Suprapubic skin (tissue), 4 donors: Measurements from ENCODE around the gene ATP10B.

ENCODE experiments used
- CTCF ChIP-seq, 2 donors: fragments of 200-600 bp in 1 of 2; fragments of 450-650 bp in 1 of 2; sonication (generic) in 1 of 2; IDR thresholded peaks; one replicate each; pipeline ENCODE4 v1.5.1; 2016 to 2019; ENCODE audit warnings: antibody characterized with exemption in 2 of 2, mild to moderate bottlenecking in 1 of 2, moderate library complexity in 1 of 2
- EP300 ChIP-seq: sonication (generic); formaldehyde crosslinking; IDR thresholded peaks from one replicate; pipeline ENCODE4 v1.6.1; 2017; ENCODE audit warnings: antibody characterized with exemption
- POLR2A ChIP-seq, 2 donors: fragments of 450-650 bp; IDR thresholded peaks; one replicate each; pipeline ENCODE4 v1.6.1; 2017; ENCODE audit warnings: antibody characterized with exemption in 2 of 2, mild to moderate bottlenecking in 2 of 2, moderate library complexity in 2 of 2
- POLR2AphosphoS5 ChIP-seq, 3 donors: sonication (generic); formaldehyde crosslinking; IDR thresholded peaks; one replicate each; pipeline ENCODE4 v1.6.1; 2017; ENCODE audit warnings: antibody characterized with exemption in 3 of 3

GRCh38 chr5:160667160-160667559, 184.9 kb downstream of the ATP10B start:
- TF ChIP-seq CTCF (IDR thresholded peaks at IDR 0.05) (no peak), POLR2A (IDR thresholded peaks at IDR 0.05) (no peak), POLR2AphosphoS5 (IDR thresholded peaks at IDR 0.05) (no peak), EP300 (no peak)
